ENCODE data around the gene TECPR2. TPM values are rescaled to one million over a fixed set of nuclear protein-coding genes. Genes with fewer than 3 reads are reported as not detected.
"Not testable (repeated sequence)": the region's sequence is repeated elsewhere in the genome, so short reads cannot be mapped to it uniquely, and the experiment has no call there.

The TECPR2 gene
- total RNA-seq, 1 donor = 16.1 TPM

DNA sequence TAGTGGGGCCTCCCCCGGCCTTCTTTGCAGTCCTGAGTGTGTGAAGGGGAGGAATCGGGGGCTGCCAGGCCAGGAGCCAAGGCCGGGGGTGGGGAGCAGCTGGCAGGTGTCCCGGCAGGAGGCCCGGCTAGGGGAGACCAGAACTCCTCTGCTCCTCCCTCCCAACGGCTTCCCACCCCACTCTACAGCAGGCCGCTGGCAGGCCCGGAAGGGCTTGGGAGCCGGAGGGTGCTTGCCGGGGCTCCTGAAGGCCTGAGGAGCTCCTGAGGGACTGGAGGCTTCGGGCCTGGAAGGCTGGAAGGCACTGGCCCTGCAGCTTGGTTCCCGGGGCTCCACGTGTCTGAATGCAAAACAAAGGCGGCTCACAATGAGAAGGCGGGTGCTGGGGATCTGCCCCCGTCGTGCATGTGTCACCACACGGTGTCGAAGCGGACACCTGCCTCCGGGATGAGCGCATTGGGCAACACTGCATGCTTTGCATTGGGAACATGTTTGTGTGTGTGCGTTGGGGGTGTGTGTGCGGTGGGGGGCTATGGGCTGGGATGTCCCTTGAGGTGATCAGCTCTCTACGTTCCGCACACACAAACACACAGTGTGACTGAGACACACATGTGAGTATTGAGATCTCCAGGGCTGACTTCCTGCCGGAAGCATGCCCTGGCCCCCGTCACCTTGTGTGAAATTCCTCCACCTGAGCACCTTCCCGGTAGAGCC, 177.7 kb downstream of the TECPR2 start:
- H3K4me3 ChIP-seq (ENCODE audit: low read depth, low read length) = no peak overlapping the region
- TF ChIP-seq, protein P1, sequence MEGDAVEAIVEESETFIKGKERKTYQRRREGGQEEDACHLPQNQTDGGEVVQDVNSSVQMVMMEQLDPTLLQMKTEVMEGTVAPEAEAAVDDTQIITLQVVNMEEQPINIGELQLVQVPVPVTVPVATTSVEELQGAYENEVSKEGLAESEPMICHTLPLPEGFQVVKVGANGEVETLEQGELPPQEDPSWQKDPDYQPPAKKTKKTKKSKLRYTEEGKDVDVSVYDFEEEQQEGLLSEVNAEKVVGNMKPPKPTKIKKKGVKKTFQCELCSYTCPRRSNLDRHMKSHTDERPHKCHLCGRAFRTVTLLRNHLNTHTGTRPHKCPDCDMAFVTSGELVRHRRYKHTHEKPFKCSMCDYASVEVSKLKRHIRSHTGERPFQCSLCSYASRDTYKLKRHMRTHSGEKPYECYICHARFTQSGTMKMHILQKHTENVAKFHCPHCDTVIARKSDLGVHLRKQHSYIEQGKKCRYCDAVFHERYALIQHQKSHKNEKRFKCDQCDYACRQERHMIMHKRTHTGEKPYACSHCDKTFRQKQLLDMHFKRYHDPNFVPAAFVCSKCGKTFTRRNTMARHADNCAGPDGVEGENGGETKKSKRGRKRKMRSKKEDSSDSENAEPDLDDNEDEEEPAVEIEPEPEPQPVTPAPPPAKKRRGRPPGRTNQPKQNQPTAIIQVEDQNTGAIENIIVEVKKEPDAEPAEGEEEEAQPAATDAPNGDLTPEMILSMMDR (IDR thresholded peaks at IDR 0.05; ENCODE audit: insufficient read depth, low read length) = no peak
- no peak for DNase-seq (ENCODE audit: low read depth)

- H3K4me3 ChIP-seq (ENCODE audit: low read depth, low read length); DNase-seq (ENCODE audit: low read depth): not testable (repeated sequence)
Observed at GRCh38 chr14:102541029-102541491, 178.3 kb downstream of the TECPR2 start.

GRCh38 chr14:102541771-102542170, 179.0 kb downstream of the TECPR2 start:
- DNase-seq (ENCODE audit: low read depth) = no peak
- no peak overlapping the region for H3K4me3 ChIP-seq (ENCODE audit: low read depth, low read length)
- TF ChIP-seq, protein P1 (IDR thresholded peaks at IDR 0.05; ENCODE audit: insufficient read depth, low read length) = no peak

DNA sequence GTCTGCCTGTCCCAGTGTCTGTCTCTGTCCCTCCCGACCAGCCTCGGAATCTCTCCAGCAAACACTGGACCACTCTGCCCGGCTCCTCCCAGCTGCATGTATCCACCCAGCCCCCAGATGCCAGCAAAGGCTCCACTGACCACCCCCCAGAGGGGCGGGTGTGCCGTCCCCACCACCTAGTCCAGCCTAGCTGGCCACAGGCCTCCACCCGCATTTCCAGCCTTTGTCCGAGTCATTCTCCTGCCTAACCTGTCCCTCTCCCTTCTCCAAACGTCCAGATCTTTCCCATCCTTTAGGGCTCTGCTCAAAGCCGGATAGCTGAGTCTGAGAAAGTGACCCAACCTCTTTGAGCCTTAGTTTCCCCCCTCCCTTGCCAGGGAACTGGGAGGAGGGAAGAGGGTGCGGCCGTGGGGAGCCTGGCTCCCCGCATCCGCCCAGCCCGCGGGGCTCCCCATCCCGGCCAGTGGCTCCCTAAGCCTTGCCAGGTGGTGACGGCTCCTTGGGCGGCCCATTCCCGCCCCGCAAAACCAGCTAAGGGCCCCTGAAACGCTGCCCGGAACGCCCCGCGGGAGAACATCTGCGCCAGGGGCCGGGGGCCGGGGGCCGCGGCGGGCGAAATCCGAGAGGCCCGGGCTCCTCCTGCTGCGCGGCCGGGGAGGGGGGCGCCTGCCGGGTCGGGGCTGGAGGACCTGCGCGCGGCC, 181.5 kb downstream of the TECPR2 start:
- TF ChIP-seq, protein P1 (IDR thresholded peaks at IDR 0.05; ENCODE audit: insufficient read depth, low read length) = no peak

DNA sequence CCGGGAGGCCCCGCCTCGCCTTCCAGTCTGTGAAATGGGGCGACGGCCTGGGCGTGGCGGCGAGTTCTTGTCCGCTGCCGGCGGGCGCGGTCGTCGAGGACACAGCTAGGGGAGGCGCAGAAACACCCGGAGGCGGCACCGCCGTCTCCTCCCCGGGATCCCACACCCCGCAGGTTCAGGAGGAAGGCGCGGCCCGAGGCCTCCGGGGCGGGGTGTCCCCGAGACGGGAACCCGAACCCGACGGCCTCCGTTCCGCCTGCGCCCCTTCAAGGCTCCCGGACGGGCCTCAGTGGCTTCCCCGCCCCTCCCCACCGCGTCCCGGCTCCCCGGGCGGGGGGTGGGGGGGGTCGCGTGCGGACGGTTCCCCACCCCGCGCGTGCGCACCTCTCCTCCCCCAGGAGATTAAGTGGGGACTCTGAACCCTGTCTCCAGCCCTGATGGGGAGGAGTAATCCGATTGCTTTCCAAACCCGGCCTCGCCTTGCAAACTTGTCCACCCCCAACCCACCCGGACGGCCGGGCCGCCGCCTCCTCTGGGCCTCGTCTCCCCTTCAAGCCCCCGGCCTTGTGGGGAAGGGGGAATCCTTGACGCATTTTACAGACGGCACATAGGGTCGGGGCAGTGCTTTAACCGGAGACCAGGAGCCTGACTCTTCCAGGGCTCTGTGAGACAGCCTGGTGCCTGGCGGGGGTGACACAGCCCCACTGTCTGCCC, 182.2 kb downstream of the TECPR2 start:
- no peak overlapping the region for H3K4me3 ChIP-seq (ENCODE audit: low read depth, low read length)
- TF ChIP-seq, protein P1 (IDR thresholded peaks at IDR 0.05; ENCODE audit: insufficient read depth, low read length) = no peak
- no peak for DNase-seq (ENCODE audit: low read depth)

More for the DNA sequence above, 181.5 kb downstream of the TECPR2 start:
- no peak for DNase-seq (ENCODE audit: low read depth)
- H3K4me3 ChIP-seq (ENCODE audit: low read depth, low read length) = no peak overlapping the region

DNA sequence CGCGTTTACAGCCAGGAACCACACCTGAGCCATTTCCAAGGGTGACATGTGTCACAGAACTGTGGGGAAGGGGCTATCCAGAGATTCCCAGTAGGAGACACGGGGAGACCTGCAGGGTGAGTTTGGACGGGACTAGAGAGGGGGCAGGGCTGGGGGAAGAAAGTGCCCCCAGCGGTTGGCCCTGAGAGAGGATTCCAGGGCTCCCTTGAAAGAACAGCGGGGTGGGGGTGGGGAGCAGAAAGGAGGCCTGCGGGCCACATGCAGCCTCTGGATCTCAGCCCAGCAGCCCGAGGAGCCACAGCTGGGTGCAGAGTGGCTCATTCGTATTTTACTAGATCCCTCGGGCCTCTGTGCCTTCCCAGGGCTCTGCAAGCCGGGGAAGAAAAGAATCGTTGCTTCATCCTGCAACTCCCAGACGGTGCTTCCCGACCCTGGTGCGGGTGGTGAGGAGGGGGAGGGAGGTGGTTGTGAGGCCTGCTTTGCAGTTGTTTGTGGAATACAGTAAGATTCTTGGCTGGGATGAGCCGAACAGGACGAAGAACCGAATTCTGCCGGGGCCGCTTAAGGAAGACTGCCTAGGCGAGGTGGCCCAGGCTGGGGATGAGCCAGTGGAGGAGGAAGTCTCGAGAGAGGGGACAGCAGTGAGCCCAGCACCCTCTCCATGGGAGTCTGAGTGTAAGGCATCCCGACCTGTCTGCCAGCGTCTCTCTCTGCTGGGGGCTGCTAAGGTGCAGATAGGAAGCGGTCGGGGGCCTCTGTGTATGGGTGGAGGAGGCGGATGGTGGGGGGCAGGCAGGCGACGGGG, 182.9 kb downstream of the TECPR2 start:
- no peak overlapping the region for H3K4me3 ChIP-seq (ENCODE audit: low read depth, low read length)
- DNase-seq (ENCODE audit: low read depth) = no peak
- TF ChIP-seq, protein P1 (IDR thresholded peaks at IDR 0.05; ENCODE audit: insufficient read depth, low read length) = no peak

Data from fibroblast of the aortic adventitia (primary cell).